Fibroblast of peridontal ligament (primary cell): ENCODE results near the gene GRAP2.
"Not testable (repeated sequence)": the region's sequence is repeated elsewhere in the genome, so short reads cannot be mapped to it uniquely, and the experiment has no call there.

Experiments
- DNase-seq: peaks from one replicate; pipeline ENCODE4 v3.0.0-alpha.2; 2010; ENCODE audit errors: extremely low read depth

The GRAP2 gene

DNA sequence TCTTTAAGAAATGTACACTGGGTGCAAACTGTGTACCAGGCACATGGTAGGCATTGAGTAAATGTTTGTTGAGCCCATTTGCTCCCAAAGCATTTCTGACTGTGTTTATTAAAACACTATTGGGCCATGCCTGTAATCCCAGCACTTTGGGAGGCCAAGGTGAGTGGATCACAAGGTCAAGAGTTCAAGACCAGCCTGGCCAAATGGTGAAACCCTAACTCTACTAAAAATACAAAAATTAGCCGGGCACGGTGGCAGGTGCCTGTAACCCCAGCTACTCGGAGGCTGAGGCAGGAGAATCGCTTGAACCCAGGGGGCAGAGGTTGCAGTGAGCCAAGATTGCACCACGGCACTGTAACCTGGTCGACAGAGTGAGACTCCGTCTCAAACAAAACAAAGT lies 92.0 kb downstream of the GRAP2 start:
- DNase-seq, result not testable (repeated sequence)

DNA sequence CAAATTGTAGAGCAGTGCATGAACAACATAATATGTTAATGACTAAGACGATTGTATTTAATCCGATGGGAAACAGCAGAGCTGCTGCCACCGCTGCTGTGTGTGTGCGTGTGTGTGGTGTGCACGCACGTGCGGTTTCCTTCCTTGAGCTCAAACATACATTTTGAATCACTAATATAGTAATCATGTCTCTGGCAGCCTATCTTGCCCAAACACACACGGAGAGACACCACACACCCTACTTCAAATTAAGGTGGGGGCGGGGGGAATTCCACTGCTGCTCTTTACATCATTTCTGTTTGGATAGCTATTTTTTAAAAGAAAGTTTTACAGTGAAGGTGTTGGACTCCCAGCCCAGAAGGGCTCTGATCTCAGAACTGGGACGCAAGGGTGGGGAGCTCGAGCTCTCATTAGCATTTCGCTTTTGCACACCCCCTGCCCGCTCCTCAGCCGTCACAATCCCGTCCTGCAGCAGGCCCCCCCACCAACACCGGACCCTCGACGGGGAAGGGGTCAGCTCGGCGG lies 93.2 kb downstream of the GRAP2 start:
- no peak for DNase-seq

GRCh38 chr22:39994566-39995392 lies 93.9 kb downstream of the GRAP2 start, which contains the start of gene FAM83F:
TSS of gene FAM83F (plus strand) at chr22:39994954. CDS start at chr22:39995043, 89 bp downstream.
- DNase-seq, result no peak

GRCh38 chr22:39995393-39996252 lies 94.7 kb downstream of the GRAP2 start:
- no peak for DNase-seq

DNA sequence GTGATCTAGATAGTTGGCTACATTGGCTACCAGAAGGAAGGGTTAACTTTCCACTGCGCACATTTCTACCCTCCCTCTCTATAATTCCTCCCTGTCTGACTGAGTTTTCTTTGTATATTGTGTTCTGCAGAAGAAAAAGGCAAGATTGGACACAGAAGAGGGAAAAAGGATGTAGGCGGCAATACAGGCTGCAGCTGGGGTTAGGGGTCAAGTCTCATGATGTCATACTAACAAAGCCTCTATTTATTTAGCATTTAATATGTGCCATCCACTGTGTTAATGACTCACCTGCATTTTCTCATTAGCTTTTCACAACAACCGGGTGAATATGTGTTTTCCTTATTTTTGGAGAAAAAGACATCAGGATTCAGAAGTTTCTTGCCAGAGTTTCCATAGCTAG lies 95.8 kb downstream of the GRAP2 start:
- no peak for DNase-seq

GRCh38 chr22:39997421-39997820 lies 96.5 kb downstream of the GRAP2 start:
- no peak for DNase-seq

DNA sequence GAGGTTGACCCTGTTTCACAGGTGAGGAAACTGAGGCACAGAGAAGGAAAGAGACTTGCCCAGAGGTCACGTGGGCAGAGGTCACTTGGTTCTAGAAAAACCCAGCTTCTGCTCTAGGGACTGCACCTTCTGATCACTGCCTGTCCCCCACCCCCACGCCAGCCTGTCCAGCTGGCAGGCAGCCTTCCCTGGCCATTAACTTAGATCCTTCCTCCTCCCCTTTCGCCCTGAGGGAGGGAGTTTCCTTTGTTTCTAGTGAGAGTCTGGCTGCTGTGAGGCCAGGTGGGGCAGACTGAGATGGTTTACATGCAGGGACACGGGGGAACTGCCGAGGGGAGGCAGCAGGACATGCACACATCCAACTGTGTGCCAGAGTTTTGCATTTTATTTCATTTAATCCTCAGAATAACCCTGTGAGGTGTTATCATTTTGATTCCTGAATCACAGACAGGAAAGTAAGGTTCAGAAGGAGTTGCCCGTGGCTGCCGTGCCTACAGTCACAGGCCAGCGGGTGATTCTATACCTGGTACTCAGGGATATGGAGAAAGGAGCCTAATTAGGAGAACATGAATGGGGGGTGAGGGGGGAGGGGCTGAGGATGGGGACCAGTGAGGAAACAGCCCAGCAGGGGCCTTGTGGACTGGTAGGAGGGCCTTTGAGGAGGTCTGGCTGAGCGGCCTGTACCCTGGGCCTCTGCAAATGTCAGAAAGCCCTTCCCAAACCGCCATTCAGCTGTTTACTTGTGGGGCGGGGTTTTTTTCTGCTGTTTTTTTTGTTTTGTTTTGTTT lies 97.2 kb downstream of the GRAP2 start:
- no peak for DNase-seq

- no peak for DNase-seq
These were observed 98.4 kb downstream of the GRAP2 start for GRCh38 chr22:39999144-39999757.

DNA sequence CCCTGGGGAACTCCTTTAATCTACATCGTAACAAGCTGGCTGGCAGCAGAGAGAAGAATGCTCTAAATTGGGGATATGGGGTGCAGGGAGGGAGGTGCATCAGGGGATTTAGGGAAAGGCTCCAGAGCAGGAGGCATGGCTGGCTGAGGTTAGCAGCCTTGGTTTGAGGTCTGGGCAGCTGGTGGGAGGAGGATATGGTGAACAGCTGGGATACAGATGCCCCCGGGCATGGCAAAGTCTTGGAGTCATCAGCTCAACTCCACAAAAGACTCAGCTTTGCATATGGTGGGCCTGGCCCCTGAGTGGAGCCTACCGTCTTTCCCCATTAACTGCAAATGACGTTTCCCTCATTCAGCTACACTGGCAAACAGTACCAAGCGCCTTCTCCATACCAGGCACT lies 99.3 kb downstream of the GRAP2 start:
- DNase-seq, result no peak

GRCh38 chr22:40001106-40001505 lies 100.2 kb downstream of the GRAP2 start:
- no peak for DNase-seq

DNA sequence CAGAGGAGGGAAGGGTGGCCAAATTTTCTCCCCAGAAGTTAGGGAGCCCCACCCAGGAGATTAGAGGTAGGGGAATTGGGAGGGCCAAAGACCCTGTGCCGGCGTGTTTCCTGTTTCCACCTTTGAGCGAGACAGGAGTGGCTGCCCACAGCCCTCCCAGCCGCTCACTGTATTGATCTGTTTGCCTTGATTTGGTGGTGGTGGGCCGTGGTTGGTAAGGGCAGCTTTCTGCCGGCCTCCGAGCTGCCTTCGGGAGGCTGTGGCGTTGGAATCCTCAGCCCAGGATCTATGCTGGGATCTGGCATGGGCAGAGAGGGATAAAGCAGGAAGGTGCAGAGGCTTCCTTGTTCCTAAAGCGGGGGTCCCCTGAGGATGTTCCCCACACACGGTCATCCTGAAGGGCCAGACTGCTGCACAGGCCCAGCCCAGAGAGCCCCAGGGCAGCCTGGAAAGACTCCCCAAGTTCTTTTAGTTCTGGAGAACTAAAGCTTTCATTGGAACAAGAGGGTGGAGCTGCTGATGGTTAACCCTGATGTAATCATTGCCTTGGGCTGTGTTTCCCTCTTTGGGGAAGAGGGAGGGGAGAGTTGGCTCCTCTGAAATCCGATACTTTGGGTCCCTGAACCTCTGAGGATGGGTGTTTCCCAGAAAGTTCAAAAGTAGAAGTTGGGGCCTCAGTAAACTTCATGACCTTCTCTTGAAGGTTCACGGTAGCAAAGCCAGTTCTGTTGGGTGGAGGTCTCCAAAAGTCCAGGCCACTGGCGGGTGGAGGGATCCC lies 101.1 kb downstream of the GRAP2 start:
- DNase-seq, result no peak

- DNase-seq, result no peak
These were observed 102.2 kb downstream of the GRAP2 start for GRCh38 chr22:40002935-40003715.

- DNase-seq, result no peak
These were observed 104.0 kb downstream of the GRAP2 start for GRCh38 chr22:40004836-40005235.

- DNase-seq, result no peak
These were observed 105.8 kb downstream of the GRAP2 start for GRCh38 chr22:40006641-40007040.

- DNase-seq, result no peak
These were observed 107.2 kb downstream of the GRAP2 start for GRCh38 chr22:40007853-40008710.

DNA sequence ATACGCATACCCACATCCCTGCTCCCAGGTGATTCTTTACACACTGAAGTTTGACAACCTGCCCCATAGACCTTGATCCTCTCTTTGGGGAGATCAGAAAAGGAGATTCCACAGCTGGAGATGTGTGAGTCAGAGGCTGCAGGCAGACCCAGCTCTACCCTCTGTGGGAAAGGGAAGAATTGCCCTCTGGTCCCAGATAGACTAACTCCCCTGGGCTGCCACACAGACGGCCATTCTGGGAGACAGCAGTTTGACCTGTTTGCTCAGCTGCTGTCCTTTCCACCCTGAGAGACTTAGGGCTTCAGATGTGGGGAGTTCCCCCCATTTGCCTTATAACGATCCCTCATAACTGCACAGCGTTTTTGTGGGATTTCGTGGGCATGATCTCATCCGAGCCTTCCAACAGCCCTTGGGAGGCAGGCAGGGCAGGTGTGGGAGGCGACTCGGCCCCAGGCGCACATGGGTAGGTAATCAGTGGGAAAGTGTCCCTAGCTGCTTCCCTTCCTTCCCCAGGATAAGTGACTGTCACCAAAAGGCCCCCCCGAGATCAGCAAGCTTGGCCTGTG lies 107.9 kb downstream of the GRAP2 start:
- no peak for DNase-seq

- no peak for DNase-seq
These were observed 108.4 kb downstream of the GRAP2 start for GRCh38 chr22:40009292-40009774.

DNA sequence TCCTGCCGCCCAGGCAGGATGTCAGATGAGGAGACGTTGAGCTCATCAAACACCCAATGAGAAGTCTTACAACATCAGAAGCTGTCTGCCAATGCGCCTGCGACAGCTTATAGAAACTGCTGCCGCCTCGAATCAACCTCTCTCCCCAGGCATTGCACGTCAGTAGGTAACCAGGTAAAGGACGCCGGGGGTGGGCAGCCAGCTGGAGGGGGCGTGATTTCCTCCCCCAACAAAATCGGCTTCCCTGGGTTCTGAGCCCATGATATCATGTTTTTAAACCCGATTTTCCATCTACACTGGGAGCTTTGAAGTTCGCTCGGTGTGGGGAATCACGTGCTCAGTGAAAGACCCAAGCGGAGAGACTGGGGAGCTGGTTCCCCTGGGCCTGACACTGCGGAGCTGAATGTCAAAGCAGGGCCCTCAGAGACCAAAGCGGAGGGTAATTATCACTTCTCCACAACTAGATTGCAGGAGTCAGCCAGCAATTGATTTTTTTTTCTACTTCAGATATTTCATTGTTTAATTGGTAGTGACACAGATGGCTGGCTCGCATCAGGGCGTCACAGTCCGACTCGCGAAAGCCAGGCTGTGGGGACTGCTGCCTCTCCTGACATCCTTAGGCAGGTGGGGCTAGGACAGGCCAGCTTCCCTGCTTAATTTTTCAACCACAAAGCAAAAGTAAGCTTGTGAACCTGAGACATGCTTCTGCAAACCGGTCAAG lies 109.2 kb downstream of the GRAP2 start:
- DNase-seq, result no peak
